Measurements from ENCODE around the gene AFAP1. TPM values are rescaled to one million over a fixed set of nuclear protein-coding genes. Genes with fewer than 3 reads are reported as not detected.

Gene AFAP1
- total RNA-seq, 1 experiment from 2014 or later = 42.1 TPM

DNA sequence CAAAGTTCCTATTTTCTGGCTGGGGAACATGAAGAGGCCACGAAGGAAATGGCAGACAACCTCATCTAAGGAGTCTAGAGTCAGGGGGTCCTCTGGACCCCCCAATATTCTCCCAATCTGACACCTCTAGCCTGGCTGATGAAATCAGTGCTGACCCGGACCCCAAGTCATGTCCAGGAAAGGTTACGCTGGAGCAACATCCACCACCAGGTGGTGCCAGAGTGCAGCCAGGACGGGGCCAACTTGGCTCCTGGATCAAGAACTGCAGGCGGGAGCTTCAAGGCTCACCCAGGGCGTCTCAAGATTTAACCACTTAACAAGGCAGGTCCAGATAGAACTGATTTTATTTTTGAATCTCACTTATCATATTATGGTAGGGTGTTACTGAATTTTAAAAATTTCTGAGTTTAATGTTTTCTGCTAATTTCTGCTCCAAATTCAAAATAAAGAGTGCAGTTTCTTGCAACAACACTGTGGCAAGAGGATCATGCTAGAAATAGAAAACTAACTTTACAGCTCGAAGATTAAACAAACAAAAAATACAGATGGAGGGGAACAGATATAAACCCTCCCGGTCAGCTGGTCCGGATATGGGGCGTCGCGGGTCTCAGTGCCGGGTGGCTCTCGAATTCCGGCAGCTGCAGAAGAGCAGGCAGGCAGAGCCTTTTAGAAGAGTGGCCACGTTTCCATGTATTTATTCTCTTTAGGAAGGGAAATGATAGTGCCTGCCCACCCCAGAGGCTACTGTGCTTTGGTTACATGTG lies 135.5 kb downstream of the AFAP1 start:
- H3K36me3 ChIP-seq (ENCODE audit: low read depth, low read length) = peaks cover 58% of the 10 kb centered on the region
- H3K4me2 ChIP-seq (ENCODE audit: low read length) = no peak overlapping the region
- H4K20me1 ChIP-seq (ENCODE audit: low read length) = no peaks in the 10 kb centered on the region
- no peaks in the 10 kb centered on the region for H3F3A ChIP-seq (ENCODE audit: low read length, unreplicated experiment)
- H2AFZ ChIP-seq (ENCODE audit: low read length) = no peak overlapping the region
- CTCF ChIA-PET = interaction anchor here (0.5 to 0.7 kb wide), 6 partner anchors 9 to 136 kb away, joined by 3 read pairs; partner anchors contain the start of gene AFAP1
- POLR2A ChIA-PET (ENCODE audit: unreplicated experiment) = no interaction called here
- TF ChIP-seq, protein P1, sequence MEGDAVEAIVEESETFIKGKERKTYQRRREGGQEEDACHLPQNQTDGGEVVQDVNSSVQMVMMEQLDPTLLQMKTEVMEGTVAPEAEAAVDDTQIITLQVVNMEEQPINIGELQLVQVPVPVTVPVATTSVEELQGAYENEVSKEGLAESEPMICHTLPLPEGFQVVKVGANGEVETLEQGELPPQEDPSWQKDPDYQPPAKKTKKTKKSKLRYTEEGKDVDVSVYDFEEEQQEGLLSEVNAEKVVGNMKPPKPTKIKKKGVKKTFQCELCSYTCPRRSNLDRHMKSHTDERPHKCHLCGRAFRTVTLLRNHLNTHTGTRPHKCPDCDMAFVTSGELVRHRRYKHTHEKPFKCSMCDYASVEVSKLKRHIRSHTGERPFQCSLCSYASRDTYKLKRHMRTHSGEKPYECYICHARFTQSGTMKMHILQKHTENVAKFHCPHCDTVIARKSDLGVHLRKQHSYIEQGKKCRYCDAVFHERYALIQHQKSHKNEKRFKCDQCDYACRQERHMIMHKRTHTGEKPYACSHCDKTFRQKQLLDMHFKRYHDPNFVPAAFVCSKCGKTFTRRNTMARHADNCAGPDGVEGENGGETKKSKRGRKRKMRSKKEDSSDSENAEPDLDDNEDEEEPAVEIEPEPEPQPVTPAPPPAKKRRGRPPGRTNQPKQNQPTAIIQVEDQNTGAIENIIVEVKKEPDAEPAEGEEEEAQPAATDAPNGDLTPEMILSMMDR (conservative IDR thresholded peaks at IDR 0.05; ENCODE audit: low read depth, low read length) = peak; percentile 92
- TF ChIP-seq EZH2phosphoT487 (IDR thresholded peaks at IDR 0.05; ENCODE audit: borderline replicate concordance, low read length) = no peak
- no peak for TF ChIP-seq EZH2 (IDR thresholded peaks at IDR 0.05; ENCODE audit: low read length, unreplicated experiment)
- H3K4me1 ChIP-seq (ENCODE audit: insufficient read depth, low read length) = peaks cover 32% of the 10 kb centered on the region
- peaks cover 20% of the 10 kb centered on the region for H3K79me2 ChIP-seq (ENCODE audit: low read length)
- H3K9ac ChIP-seq (ENCODE audit: low read length) = no peak overlapping the region
- peaks cover 7% of the 10 kb centered on the region; the same call in 1 of the 2 replicates for H3K9me3 ChIP-seq (ENCODE audit: low read length)
- no peak overlapping the region for H3K27ac ChIP-seq (ENCODE audit: low read length)
- intact Hi-C loops (cut with micrococcal nuclease) = loop anchor here (1.0 to 2.0 kb wide), 2 partner anchors 81 to 183 kb away; no protein-coding TSS in a partner anchor
- DNase-seq = peak; percentile 77
- no peaks in the 10 kb centered on the region for H3K9me2 ChIP-seq (replicated peaks; ENCODE audit: low read length)
- no peak overlapping the region for H3K4me3 ChIP-seq (ENCODE audit: low read length)
- ATAC-seq = peak; percentile 20; the same call in 1 of the 2 replicates
- no peaks in the 10 kb centered on the region for H3K27me3 ChIP-seq (ENCODE audit: low read length)
- no TSS peak for BruUV-seq (replicated peaks)

DNA sequence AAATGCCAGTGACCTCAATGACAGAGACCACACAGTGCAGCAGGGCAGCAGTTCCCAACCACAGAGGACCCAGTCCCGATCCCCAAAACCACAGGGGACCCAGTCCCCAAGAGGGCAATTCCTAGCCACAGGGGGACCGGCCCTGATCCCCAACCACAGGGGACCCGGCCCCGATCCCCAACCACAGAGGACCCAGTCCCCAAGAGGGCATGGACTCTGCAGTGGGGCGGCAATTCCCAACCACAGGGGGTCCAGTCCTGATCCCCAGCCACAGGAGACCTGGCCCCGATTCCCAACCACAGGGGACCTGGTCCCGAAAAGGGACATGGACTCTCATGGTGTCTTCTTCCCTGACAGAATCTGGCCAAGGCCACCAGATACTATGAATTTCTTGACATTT lies 136.3 kb downstream of the AFAP1 start:
- BruUV-seq (replicated peaks) = no TSS peak
- intact Hi-C loops (cut with micrococcal nuclease) = loop anchor here (2.0 kb wide), 1 partner anchor 81 kb away; no protein-coding TSS in a partner anchor
- ChIA-PET CTCF (interaction anchor here (0.5 kb wide), 1 partner anchor 46 kb away, joined by 3 read pairs; no protein-coding TSS in a partner anchor), POLR2A (ENCODE audit: unreplicated experiment) (no interaction called here)
- H3K4me1 ChIP-seq (ENCODE audit: insufficient read depth, low read length) = peaks cover 32% of the 10 kb centered on the region
- H3K36me3 ChIP-seq (ENCODE audit: low read depth, low read length) = peaks cover 59% of the 10 kb centered on the region
- no peaks in the 10 kb centered on the region for H4K20me1 ChIP-seq (ENCODE audit: low read length)
- H3K27me3 ChIP-seq (ENCODE audit: low read length) = no peaks in the 10 kb centered on the region
- no peak overlapping the region for H3K4me2 ChIP-seq (ENCODE audit: low read length)
- H3K9me2 ChIP-seq (replicated peaks; ENCODE audit: low read length) = no peaks in the 10 kb centered on the region
- H3K4me3 ChIP-seq (ENCODE audit: low read length) = no peak overlapping the region
- H3K9me3 ChIP-seq (ENCODE audit: low read length) = peaks cover 3% of the 10 kb centered on the region; the same call in 1 of the 2 replicates
- ATAC-seq (no peak), DNase-seq (no peak)
- H3K27ac ChIP-seq (ENCODE audit: low read length) = no peak overlapping the region
- no peak overlapping the region for H3K9ac ChIP-seq (ENCODE audit: low read length)
- H2AFZ ChIP-seq (ENCODE audit: low read length) = no peak overlapping the region
- TF ChIP-seq, protein P1 (conservative IDR thresholded peaks at IDR 0.05; ENCODE audit: low read depth, low read length) = no peak
- TF ChIP-seq EZH2 (IDR thresholded peaks at IDR 0.05; ENCODE audit: low read length, unreplicated experiment) = no peak
- H3K79me2 ChIP-seq (ENCODE audit: low read length) = peaks cover 17% of the 10 kb centered on the region
- no peaks in the 10 kb centered on the region for H3F3A ChIP-seq (ENCODE audit: low read length, unreplicated experiment)
